ENCODE results near the gene WWOX. TPM values are rescaled to one million over a fixed set of nuclear protein-coding genes. Genes with fewer than 3 reads are reported as not detected.
A peak's percentile ranks its signal among the peaks of the same experiment; 100 is the strongest.

Gene WWOX
- total RNA-seq, 4 donors from 2014 or later: 21.4 to 55.6 (median 33.2) TPM

DNA sequence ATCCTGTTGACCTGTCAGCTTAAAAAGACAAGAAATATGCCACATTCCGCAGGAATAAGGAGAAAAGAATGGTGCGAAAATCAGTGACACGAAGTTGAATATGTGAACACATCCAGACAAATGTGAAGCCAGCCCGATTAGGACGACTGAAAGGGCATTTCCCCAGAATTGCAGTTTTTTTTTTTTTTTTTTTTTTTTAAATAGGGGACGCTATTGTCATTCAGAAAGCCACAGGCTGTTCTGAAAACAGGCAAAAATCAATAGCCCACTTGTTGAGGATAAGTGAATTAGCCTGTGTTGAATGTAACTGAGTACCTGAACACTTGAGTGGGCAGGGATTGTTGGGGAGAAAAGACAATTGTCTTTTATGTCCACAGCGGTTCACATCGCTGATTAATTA lies 507.1 kb downstream of the WWOX start:
- TF ChIP-seq CTCF (IDR thresholded peaks at IDR 0.05): no peak

GRCh38 chr16:78607022-78607421 lies 507.6 kb downstream of the WWOX start:
- no peak for TF ChIP-seq CTCF (IDR thresholded peaks at IDR 0.05)
- ATAC-seq (ENCODE audit: low FRiP score): no peak
- no peak for DNase-seq (ENCODE audit: low spot score)

More for the DNA sequence above, 507.1 kb downstream of the WWOX start:
- DNase-seq (ENCODE audit: low spot score) (no peak), ATAC-seq (ENCODE audit: low FRiP score) (no peak)

GRCh38 chr16:78607465-78607864 lies 508.0 kb downstream of the WWOX start:
- ATAC-seq (ENCODE audit: low FRiP score): peak; percentile 36
- DNase-seq (ENCODE audit: low spot score): no peak

DNA sequence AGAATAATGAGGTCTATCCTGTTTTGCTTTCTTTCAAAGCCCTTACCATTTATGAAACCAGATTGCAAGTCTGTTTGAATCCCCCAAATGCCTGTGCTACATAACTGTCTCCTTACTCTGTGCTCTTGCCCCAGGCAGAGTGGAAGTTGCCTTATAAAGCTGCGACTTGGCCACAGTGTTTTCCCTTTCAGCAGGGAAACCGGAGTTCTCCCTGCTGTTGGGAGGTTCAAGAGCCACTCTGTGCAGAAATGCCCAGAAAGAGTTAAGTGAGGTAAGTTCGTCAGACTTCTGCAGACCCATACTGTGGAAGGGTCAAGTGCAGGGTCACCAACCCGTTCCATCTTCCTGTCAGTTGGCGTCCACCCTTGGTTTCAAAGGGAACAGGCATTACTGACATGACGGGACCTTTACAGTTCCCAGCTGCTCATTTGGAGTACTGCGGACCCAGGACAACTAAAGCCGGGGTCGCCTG lies 508.9 kb downstream of the WWOX start:
- TF ChIP-seq CTCF (IDR thresholded peaks at IDR 0.05): no peak
- DNase-seq (ENCODE audit: low spot score): no peak
- no peak for ATAC-seq (ENCODE audit: low FRiP score)

More at GRCh38 chr16:78607465-78607864, 508.0 kb downstream of the WWOX start:
- TF ChIP-seq CTCF (IDR thresholded peaks at IDR 0.05): no peak

DNA sequence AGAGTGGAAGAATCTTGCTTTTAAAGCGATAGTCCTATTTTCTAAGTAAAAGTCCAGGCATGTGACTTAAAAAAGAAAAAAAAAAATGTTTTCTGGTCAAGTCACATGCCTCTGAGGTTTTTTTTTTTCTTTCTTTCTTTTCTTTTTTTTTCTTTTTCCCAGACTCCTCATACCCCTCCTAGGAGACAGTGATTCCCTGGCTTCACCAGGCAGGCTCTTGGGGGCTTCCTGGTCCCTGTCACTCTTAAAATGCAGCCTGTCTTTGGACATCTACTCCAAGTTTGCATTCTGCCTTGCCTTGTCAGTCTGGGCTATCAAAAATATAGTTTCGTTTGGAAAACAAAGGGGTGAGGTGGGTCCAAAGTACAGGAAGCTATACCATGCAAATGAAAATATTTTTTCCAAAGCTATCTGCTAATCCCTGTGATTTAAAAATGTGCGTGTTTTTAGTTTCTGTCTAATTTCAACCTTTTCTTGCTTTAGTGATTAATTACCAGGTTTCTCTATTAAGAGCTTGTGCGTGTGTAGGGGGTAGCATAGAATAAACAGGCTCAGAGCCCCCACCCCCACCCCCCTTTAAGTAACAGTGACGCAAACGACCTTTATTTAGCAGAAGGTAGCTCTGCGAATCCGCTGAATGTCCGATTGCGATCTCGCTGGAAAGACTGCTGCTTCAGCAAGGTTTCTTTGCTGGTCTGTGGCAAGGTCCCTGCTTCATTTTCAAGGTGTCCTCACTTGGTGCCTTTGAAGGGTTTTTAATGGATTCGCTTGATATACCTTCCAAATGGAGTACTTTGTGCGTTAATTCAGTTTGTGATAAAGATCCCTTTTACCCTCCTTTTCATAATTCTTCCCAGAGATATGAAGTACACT lies 510.2 kb downstream of the WWOX start:
- DNase-seq (ENCODE audit: low spot score) (no peak), ATAC-seq (ENCODE audit: low FRiP score) (no peak)
- TF ChIP-seq CTCF (IDR thresholded peaks at IDR 0.05): no peak

DNA sequence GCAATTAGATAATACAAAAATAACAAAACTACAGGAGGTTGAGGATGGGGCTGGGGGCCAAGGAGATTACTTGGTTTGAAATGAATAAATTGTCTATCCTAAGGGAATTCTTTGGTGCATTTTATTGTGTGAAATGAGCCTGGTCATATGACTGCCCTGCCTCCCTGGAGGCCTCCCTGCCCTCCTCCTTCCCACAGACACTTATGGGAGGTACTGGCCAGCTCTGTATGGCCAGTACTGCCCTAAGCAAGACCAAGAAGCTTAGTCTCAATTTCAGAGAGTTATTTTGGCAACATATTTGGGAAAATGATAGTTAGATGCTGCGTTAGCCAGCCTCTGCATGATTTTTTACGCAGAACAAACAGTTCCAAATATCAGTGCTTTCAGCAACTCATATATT lies 511.9 kb downstream of the WWOX start:
- no peak for ATAC-seq (ENCODE audit: low FRiP score)

More for the DNA sequence above, 511.9 kb downstream of the WWOX start:
- TF ChIP-seq CTCF (IDR thresholded peaks at IDR 0.05): no peak
- DNase-seq (ENCODE audit: low spot score): no peak
